ENCODE data around the gene RELL1. TPM values are rescaled to one million over a fixed set of nuclear protein-coding genes. Genes with fewer than 3 reads are reported as not detected.

The RELL1 gene
- total RNA-seq, 2 donors from 2014 or later = 24.4 to 48.2 TPM

DNA sequence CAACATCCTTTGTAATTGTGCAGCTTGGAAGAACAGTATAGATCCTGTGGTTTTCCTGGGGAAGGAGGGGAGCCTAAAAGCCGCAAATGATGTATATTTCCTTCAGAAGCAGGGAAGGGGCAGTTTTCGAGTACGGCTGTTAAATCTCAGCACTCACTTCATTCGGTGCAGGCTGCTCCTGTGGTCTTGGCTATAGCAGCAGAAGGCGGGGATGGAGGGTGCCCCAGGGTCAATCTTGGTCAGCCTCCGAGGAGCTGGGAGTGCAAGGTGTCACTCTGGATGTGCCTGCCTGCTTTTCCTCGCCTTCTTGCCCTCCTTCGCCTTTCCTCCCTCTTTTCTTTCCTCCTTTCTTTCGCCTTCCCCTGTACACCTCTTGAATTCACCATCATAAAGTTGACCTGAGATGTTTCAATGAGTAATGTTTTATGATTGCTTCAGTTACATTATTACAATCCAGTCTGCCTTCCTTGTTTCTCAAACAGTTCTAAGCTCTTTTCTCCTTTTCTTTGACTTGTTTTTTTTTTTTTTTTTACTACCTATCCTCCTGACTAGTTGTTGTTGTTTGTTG, 101.6 kb downstream of the RELL1 start:
- intact Hi-C loops (cut with DNase I) = no loop called here
- no peak for DNase-seq
- Histone ChIP-seq H3K36me3 (no peaks in the 10 kb centered on the region), H3K9ac (ENCODE audit: low read depth in 2 of 2, low read length in 2 of 2) (peak overlapping the region; percentile 71 to 88), H3K9me3 (no peaks in the 10 kb centered on the region), H3K27me3 (no peaks in the 10 kb centered on the region), H3K27ac (peak overlapping the region; percentile 87), H3K4me3 (peak overlapping the region; percentile 35), H3K4me1 (no peaks in the 10 kb centered on the region)
- no peak for TF ChIP-seq CTCF (IDR thresholded peaks at IDR 0.05)

DNA sequence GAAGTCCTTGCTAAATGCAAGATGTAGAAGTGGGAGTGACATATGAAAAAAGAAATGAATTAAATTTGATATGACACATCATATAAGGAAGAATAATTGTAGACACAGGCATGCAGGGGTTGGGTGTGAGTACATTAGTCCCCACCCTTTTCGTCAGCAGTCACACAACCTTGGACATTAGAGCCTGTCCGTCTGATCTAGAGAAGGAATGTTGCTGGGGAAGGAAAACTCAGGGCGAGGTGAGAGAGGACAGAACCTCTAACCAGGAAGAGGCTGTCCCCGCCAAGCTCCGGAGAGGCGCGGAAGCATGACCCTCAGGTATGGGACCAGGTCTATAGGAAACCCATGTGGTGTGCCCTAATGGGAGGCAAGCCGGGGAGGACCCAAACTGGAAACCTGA, 102.1 kb downstream of the RELL1 start:
- peak overlapping the region; percentile 87 for H3K27ac ChIP-seq
- H3K4me3 ChIP-seq = peak overlapping the region; percentile 35
- H3K4me1 ChIP-seq = no peaks in the 10 kb centered on the region
- H3K9ac ChIP-seq (ENCODE audit: low read depth in 2 of 2, low read length in 2 of 2) = peak overlapping the region; percentile 71 to 88
- DNase-seq = peak; percentile 86
- H3K9me3 ChIP-seq = no peaks in the 10 kb centered on the region
- no peak for TF ChIP-seq CTCF (IDR thresholded peaks at IDR 0.05)
- no peaks in the 10 kb centered on the region for H3K36me3 ChIP-seq
- intact Hi-C loops (cut with DNase I) = no loop called here
- H3K27me3 ChIP-seq = no peaks in the 10 kb centered on the region

DNA sequence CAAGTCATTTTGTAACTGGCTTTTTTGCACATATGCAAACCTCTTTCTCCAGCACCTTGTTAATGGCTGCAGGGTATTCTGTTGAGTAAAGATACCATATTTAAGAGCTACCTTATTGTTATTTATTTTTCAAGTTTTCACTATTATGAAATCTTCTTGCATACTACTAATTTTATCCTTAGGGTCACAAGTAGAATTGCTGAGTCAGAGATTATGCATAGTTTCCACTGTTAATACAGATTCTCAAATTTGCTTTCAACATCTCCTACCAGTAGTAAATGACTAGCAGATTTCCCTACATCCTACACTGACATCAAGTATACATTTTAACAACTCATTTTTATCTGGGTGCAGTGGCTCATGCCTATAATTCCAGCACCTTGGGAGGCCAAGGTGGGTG, 112.6 kb downstream of the RELL1 start:
- DNase-seq = no peak
- no peaks in the 10 kb centered on the region for H3K36me3 ChIP-seq
- no peaks in the 10 kb centered on the region for H3K27me3 ChIP-seq
- H3K27ac ChIP-seq = no peak overlapping the region
- H3K9me3 ChIP-seq = no peaks in the 10 kb centered on the region
- TF ChIP-seq CTCF (IDR thresholded peaks at IDR 0.05) = no peak
- H3K4me1 ChIP-seq = no peaks in the 10 kb centered on the region
- no peak overlapping the region for H3K9ac ChIP-seq (ENCODE audit: low read depth in 2 of 2, low read length in 2 of 2)
- H3K4me3 ChIP-seq = no peak overlapping the region
- intact Hi-C loops (cut with DNase I) = no loop called here

DNA sequence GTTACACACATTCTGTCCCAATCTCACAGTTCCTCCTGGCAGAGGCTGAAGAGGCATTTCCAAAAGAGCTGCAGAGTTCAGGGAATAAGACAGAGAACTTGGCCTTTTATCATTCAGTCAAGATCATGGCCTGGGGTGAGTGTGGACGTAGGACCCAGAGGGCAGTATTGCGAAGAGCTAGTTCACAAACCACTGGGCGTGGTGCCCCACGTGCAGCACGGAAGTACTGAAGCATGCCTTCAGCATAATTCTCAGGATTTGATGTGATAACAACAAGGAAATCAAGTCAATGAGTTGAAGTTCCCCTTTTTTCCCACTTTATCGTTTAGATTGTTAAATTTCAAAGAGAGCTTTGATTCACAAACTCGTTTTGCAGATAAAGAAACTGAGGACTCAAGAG, 117.7 kb downstream of the RELL1 start:
- H3K4me1 ChIP-seq = no peaks in the 10 kb centered on the region
- intact Hi-C loops (cut with DNase I) = loop anchor here (5.0 kb wide), 1 partner anchor 116 kb away; a partner anchor contains a TSS
- H3K27me3 ChIP-seq = no peaks in the 10 kb centered on the region
- no peaks in the 10 kb centered on the region for H3K36me3 ChIP-seq
- H3K9me3 ChIP-seq = no peaks in the 10 kb centered on the region
- no peak overlapping the region for H3K27ac ChIP-seq
- no peak for TF ChIP-seq CTCF (IDR thresholded peaks at IDR 0.05)
- H3K9ac ChIP-seq (ENCODE audit: low read depth in 2 of 2, low read length in 2 of 2) = no peak overlapping the region
- peak; percentile 82 for DNase-seq
- H3K4me3 ChIP-seq = no peak overlapping the region

GRCh38 chr4:37567836-37568235, 118.3 kb downstream of the RELL1 start:
- Histone ChIP-seq H3K27me3 (no peaks in the 10 kb centered on the region), H3K9me3 (no peaks in the 10 kb centered on the region), H3K27ac (no peak overlapping the region), H3K36me3 (no peaks in the 10 kb centered on the region), H3K4me3 (no peak overlapping the region), H3K4me1 (no peaks in the 10 kb centered on the region), H3K9ac (ENCODE audit: low read depth in 2 of 2, low read length in 2 of 2) (no peak overlapping the region)
- DNase-seq = no peak
- intact Hi-C loops (cut with DNase I) = loop anchor here (5.0 kb wide), 1 partner anchor 116 kb away; a partner anchor contains a TSS
- TF ChIP-seq CTCF (IDR thresholded peaks at IDR 0.05) = no peak
